GM04503 (cell line): ENCODE data around the gene LHX6.
A peak's percentile ranks its signal among the peaks of the same experiment; 100 is the strongest.

Experiments used
- DNase-seq: peaks from one replicate; pipeline ENCODE4 v3.0.0-alpha.2; 2012; ENCODE audit warnings: low read depth

The LHX6 gene

DNA sequence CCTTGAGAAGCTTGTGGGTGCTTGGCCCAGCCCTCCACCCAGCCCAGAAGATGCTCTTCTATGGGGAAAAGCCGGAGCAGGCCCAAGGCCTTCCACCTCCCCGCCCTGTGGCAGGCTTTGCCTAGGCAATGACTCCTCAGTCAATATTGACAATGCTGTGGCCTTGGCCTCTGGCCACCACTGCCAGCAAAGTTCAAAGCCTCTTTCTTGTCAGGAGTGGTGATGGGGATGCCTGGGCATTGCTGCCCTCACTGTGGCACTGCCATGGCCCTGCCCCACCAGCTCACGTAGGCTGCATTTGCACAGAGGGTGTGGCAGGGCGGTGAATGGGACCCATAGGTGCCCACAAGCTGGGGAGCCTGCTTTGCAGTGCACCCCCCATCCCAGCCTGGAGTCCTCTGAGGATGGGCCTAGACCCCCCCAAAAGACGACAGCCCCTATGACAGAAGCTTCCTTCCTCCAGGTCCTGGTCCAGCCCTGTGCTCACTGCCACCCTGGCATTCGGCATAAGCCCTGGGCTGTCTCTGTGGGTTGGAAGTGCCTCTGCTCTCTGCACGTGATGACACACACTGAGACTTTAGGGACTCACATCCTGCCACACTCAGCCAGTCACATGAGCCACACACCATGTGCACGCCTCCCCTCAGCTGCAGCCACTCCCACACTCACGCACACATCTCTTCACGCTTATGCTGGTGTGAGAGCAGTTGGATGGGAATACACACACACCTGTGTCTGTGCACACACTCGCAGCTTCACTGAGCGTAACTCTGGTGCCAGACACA is 38.0 kb downstream of the LHX6 start:
- peak; percentile 27 for DNase-seq

DNA sequence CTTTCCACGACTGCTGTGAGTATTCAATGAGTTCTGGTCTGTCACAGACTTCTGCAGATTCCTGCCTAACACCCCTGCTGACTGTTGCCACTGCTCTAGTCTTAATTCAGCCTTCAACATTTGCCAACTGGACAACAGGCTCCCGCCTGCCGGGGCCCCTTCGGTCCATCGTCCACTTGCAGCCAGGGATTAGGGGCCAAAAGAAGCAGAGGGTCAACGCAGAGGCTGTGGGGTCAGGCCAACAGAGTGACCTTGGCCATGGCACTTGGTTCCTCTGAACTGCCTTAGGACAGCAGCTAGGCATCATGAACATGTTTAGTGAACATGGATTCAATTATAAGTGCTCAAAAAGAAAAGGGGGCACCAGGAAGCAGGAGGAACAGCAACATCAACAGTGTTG is 40.4 kb downstream of the LHX6 start:
- no peak for DNase-seq

DNA sequence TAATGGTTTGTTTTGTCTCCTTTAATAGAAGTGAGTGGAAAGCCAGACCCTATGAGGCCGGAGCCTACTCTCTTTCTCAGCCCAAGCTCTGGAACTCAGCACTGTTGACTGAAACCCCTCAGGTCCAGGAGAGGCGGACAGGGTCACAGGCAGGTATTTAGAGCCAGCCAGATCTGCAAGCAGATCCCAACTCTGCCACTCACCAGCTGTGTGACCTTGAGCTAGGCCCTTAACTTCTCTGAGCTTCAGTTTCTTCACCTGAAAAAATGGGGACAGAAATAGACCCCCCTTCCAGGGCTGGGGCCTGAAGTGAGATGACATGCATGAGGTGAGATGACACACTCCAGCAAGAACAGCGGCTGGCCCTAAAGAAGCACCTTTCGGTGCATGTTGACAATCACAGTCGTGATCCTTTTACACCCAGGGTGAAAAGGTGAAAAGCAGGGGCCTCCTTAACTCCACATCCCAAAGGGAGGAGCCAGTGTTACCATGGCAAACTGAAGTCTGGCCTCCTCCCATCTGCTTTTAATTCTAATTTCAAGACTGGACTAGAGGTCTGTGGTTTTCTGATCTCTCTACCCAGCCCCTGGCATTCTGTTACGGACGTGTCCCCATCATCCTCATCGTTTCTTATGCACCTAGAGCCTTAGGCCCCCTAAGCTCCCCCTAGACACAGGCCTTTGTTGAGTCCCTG is 41.8 kb downstream of the LHX6 start:
- DNase-seq: no peak

DNA sequence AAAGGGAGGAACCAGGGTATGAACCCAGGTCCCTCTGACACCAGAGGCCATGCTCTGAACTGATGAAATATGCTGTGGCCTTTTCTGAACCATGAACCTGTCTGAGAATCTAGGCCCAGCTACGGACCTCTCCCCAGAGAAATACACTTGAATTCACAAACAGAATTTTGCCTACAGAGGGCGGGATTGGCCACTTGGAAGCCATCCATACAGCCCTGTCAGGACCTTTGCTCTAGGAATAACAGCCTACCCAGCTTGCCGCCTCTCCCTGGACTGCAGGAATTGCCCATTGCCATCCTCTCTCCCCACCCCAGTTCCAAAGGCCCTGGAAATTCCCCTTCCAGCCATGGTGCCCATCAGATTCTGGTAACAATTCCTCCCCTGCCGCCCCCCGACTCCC is 42.5 kb downstream of the LHX6 start:
- DNase-seq: no peak

DNA sequence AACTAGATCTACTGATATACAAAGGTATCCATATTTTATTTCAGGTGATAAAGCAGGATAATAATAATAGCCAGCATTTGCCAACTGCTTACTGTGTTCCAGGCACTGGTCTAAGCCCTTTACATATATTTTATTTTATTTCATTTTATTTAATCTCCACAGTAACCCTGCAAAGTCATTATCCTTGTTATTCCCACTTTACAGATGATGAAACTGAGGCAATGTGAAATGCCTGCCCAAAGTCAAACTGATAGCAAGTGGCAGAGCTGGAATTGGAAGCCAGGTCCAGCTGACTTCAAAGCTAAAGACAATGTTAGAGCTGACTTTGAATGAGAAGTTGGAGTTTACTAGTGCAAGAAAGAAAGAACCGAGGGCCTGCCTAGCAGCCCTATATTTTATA is 44.2 kb downstream of the LHX6 start:
- no peak for DNase-seq

DNA sequence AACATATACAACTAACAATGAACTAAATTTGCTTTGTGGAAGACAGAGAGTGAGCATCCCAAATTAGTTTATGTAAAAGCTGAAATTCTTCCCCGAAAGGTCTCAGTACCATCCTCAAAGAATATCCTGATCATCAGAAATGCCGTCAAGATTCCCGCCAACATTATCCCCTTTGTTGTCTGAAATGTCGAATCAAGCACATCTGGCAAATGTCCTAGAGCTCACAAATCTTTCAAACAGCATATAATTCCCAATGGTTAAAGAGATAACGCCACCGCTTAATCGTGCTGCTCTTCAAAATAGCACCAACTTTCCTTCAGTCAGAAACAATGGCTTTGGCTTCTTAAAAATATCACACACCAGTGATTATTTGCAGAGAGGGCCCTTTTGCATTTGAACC is 45.3 kb downstream of the LHX6 start:
- no peak for DNase-seq

DNA sequence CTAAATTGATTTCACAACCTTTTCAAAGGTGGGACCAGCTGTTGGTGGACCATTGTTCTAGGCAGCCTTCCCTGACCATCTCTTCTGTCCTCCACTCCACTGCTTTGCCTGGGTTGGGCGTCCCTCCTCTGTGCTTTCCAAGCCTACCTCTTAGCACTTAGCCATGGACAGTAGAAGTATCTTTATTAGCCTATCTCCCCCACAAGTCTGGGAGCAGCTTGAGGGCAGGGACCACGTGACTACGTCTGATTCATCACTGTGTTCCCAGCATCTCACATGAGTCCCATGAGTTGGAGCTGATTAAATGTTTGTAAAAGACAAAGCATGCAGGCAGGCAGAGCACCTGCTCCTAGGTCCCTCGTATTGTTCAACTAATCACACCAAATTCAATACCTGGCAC is 48.1 kb downstream of the LHX6 start:
- DNase-seq: peak; percentile 53

DNA sequence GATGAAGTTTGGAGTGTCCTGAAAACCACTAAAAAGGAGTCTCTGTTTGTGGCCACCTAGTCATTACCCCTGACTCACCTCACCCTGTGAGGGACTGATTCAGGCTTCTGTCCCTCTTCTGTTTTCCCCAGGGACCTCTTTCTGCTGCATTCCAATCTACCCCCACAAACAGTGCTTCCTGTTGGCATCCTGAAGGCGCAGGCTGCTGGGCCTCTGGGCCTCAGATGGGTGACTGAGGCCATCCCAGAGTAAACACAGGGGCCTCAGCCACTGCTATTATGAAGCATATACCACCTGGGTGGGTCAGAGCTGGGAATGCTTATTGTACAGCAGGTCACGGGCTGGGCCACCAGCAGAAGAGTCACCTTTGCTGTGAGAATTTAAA is 49.1 kb downstream of the LHX6 start:
- DNase-seq: no peak

DNA sequence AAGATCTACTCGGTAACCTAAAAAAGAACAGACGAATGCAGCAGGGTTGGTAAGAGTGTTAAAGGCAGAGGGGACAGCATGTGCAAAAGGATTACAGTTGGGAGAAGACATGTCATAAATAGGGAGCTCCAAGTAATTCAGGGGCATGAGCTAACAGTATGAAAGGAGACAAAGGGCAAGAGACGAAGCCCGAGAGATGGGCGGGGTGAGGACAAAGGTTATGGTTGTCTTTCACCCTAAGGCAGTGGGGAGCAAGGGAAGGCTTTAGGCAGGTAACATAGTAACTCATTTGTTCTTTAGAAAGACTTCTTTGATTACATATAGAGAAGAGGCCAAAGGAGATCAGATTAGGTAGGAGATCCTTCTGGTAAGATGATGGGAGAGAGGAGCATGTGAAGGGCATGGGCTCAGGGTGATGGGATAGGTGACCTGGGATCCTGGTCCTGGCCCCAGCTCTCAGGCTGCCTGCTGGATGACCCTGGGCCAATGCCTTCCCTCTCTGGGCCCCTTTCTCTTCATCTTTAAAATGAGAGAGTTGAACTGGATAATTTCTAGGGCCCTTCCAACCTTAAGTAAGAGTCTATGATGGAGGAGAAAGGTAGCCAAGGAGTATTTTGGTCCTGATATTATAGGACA is 49.6 kb downstream of the LHX6 start:
- DNase-seq: no peak

DNA sequence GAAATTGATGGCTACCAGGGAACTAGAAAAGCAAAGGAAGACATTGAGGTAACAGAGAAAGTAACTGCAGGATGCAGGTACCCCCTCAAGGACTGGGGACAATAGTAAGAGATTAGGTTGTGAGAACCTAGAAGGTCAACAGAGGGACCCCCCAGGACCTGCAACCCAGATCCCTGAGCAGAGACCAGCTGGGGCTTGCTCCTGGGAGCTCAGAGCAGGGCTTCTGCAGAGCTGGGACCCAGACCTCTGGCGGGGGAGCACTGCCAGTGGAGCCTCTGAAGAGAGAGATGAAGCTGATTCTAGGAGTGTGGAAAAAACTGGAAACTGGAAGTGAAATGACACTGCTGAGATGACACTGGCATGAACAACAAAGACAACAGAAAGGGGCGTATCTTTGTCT is 51.8 kb downstream of the LHX6 start:
- no peak for DNase-seq

DNA sequence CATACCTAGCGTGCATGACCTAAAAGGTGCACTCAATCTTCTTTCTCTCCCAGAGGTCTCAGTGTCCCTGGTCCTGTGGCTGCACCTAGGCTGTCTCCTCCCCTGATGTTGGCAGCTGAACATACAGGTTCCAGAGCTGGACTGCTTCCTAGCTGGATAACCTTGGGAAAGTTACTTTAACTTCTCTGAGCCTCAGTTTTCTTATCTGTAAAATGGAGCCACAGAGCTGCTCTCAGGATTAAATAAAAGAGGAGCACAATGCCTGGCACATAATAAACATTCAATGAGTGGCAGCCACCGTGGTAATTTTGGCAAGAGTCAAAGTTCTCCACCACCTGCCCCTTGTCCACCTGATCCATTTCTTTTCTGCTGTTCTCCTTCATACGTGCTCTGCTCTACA is 55.1 kb downstream of the LHX6 start:
- DNase-seq: no peak

DNA sequence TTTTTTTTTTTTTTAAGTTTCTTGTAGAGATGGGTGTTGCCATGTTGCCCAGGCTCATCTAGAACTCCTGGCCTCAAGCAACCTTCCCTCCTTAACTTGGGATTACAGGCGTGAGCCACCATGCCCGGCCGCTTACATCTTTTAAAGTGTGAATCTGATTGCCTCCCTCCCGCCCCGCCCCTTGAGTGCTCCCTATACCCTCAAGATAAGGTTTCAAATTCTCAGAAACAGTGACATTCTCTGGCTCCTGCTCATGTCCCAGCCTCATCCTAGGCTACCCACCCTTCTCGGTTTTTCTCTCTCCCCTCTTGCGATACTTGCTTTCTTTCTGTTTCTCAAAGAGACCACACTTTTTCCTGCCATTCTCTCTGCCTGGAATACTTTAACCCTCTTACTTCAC is 56.6 kb downstream of the LHX6 start:
- no peak for DNase-seq

DNA sequence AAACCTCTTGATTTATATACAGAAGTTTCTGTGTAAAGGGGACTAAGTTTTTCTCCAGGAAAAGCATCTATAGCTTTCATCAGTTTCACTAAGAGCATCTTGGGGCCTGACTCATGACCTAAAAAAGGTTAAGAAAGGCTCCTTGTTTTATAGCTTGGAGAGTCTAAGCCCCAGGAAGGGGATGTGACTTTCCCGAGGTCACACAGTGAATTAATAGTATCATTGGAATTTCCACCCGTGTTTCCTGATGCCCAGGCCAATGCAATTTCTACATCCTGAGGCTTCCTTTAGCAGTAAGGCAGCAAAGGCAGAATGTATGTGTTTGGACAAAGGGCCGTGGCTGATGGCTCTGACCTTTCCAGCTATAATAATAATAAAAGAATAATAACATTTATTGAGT is 60.4 kb downstream of the LHX6 start:
- peak; percentile 11 for DNase-seq

DNA sequence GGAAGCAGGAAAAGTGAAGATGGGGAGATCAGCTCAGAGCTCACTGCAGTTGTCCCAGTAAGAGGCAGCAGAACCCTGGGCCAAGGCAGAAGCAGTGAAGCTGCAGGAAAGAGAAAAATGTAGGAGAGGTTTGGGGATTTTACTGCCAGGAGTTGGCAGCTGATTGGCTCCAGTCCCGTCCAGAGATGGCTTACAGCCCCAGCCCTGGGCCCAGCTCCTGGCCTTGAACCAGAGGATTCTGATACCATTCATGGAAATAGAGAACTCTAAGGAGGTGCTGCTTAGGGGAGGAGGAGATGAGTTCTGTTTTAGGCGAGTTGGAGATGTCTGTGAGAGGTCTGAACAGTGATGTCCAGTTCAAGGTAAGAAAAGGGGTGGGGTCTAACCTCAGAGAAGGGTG is 64.5 kb downstream of the LHX6 start:
- DNase-seq: no peak

DNA sequence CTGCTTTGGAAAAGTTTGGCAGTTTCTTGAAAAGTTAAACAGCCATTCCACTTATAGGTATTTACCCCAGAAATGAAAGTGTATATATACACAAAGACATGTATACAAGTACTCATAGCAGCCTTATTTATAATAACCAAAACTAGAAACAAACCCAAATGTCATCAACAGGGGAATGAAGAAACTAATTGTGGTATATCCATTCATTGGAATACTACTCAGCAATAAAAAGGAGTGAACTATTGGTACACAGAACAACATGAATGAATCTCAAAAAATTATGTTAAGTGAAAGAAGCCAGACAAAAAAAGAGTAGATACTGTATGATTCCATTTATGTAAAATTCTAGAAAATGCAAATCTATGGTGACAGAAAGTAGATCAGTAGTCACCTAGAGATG is 66.3 kb downstream of the LHX6 start:
- no peak for DNase-seq

DNA sequence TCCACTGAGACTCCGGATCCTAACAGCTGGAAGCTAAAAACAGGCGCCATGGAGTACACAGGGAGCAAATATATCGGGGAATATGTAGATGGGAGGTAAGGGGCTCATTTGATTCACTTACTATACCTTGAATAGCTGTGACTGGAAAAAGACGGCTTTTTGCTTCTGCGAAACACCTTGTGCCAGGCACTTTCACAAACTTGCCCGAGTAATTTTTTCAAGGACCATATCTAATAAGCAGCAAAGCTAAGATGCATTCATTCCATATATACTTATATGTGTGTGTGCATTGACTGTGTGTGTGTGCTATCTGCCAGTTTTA is 68.9 kb downstream of the LHX6 start:
- DNase-seq: no peak

DNA sequence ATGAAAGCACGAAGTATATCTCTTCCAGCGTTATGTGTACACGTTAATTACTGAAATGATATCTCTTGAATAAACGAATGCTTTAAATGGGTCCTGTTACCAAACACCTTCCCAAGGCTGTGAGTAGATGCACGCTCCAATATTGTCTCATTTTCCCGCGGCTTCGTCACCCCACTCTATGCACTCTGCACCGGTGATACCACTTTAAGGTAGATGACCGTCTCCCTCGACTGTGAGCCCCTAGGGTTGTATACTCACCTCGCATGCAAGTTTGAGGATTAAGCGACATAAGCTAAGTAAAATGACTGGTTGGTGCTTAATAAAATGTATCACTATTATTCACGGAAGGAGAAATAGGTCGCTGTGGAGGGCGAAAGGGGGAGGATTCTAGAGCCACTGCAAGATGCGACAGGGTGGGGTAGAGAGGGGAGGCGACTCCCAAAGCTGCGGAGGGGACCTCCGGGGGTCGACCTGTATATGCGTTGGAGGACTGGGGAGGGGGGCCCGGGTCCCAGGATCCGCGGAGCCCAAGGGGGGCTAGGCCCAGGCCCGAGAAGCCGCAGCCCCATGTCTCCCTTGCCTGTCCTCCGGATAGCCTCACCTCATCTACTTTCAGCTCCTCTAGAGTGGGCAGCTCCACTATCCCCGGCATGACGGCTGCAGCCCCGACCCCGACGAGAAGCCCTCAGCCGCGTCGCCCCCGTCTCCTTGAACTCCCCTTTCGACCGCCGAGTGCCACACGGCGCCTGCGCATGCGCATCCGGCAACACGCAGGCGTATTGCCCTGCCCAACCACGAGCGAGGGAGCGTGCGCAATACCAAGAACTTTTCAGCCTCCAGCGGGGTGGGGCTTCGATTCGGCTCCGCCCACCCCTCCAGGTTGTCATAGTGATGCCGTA is 69.5 kb downstream of the LHX6 start, which contains the start of the genes MORN5 and NDUFA8:
Gene MORN5, plus strand, starts transcription at position 883 of the 899 bp plus-strand sequence. CDS start 65 bp downstream, outside the sequence.
Gene NDUFA8, minus strand, starts transcription at position 754 of the 899 bp plus-strand sequence. Its CDS starts 102 bp downstream, at position 652.
- DNase-seq: peak; percentile 64

DNA sequence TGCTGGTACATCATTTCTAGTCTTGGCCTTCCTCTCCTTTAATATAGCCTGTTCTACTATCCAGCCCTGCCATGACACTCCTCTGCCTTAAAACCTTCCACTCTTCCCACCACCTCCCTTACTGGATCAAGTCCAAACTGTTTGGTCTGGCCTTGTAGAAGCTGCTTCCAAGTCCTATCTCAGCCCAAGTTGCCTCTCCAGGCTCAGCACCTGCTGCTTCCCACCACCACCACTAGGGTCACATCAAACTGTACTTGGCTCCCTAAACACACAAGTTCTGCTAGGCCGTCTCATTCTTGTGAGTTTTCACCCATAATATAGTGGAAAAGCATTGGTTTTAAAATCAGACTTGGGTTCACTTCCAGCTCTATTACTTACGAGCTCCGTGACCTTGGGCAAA is 70.6 kb downstream of the LHX6 start:
- no peak for DNase-seq

DNA sequence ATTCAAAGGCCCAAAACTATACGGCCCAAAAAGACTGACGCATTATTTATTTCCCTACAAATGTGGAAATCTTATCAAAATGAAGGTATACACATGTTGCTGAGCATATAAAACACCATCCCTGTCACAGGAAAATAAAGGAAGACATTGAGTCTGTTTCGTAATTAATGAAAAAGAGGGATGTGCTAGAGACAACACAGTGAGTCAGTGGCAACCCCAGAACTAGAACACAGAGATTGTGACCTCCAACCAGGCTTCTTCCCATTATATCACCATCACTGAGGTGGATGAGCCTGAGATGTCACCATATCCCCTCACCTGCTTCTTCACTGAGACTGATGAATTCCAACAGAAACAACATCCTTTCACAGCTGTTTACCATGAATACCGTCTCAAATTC is 73.0 kb downstream of the LHX6 start:
- DNase-seq: no peak
